Liver (tissue), 3 donors: Measurements from ENCODE around the gene IMPA2.

Source experiments
- ATF3 ChIP-seq: IDR thresholded peaks from 2 replicates; pipeline ENCODE4 v1.6.1; 2016; ENCODE audit warnings: antibody characterized with exemption
- CTCF ChIP-seq: fragments of 150-350 bp; IDR thresholded peaks from 2 replicates; pipeline ENCODE4 v1.5.1; 2017; ENCODE audit warnings: improper control_type of control experiment, low read depth, low read length; ENCODE audit not compliant: missing input control
- FOXA1 ChIP-seq: IDR thresholded peaks from 2 replicates; pipeline ENCODE4 v1.6.1; 2016; ENCODE audit warnings: antibody characterized with exemption
- GABPA ChIP-seq, 2 donors: IDR thresholded peaks in 1 of 2; conservative IDR thresholded peaks in 1 of 2; 2 replicates each; pipeline ENCODE4 v1.6.1; 2016; ENCODE audit warnings: antibody characterized with exemption in 2 of 2, mild to moderate bottlenecking in 1 of 2, moderate library complexity in 1 of 2
- JUND ChIP-seq, 2 donors: IDR thresholded peaks; 2 replicates each; pipeline ENCODE4 v1.6.1; 2016; ENCODE audit warnings: antibody characterized with exemption in 2 of 2
- MAX ChIP-seq: IDR thresholded peaks from 2 replicates; pipeline ENCODE4 v1.6.1; 2016; ENCODE audit warnings: antibody characterized with exemption
- RAD21 ChIP-seq, 2 donors: IDR thresholded peaks; 2 replicates each; pipeline ENCODE4 v1.6.1; 2016; ENCODE audit warnings: antibody characterized with exemption in 2 of 2, mild to moderate bottlenecking in 2 of 2
- REST ChIP-seq: IDR thresholded peaks from 2 replicates; pipeline ENCODE4 v1.6.1; 2016; ENCODE audit warnings: antibody characterized with exemption, mild to moderate bottlenecking
- SP1 ChIP-seq: IDR thresholded peaks from 2 replicates; pipeline ENCODE4 v1.6.1; 2018; ENCODE audit warnings: antibody characterized with exemption, mild to moderate bottlenecking
- TAF1 ChIP-seq: conservative IDR thresholded peaks from 2 replicates; pipeline ENCODE4 v1.6.1; 2016; ENCODE audit warnings: antibody characterized with exemption, mild to moderate bottlenecking
- YY1 ChIP-seq: IDR thresholded peaks from 2 replicates; pipeline ENCODE4 v1.6.1; 2016; ENCODE audit warnings: antibody characterized with exemption, mild to moderate bottlenecking
- ZBTB33 ChIP-seq: IDR thresholded peaks from 2 replicates; pipeline ENCODE4 v1.6.1; 2016; ENCODE audit warnings: antibody characterized with exemption
- donor health status: healthy.
- donor health status: healthy.

- no peak for TF ChIP-seq REST
- TF ChIP-seq GABPA (IDR thresholded peaks at IDR 0.05 in 1 of 2, conservative IDR thresholded peaks at IDR 0.05 in 1 of 2): no peak
- TF ChIP-seq CTCF: no peak
- TF ChIP-seq YY1: no peak
- TF ChIP-seq ZBTB33: no peak
- no peak for TF ChIP-seq ATF3
- TF ChIP-seq FOXA1: no peak
- no peak for TF ChIP-seq JUND (IDR thresholded peaks at IDR 0.05)
- TF ChIP-seq RAD21 (IDR thresholded peaks at IDR 0.05): no peak
- TF ChIP-seq SP1: no peak
- no peak for TF ChIP-seq TAF1
- no peak for TF ChIP-seq MAX
Observed at GRCh38 chr18:12061685-12062084, 80.4 kb downstream of the IMPA2 start.
